ENCODE results near the gene MYEF2. TPM values are rescaled to one million over a fixed set of nuclear protein-coding genes. Genes with fewer than 3 reads are reported as not detected.

MYEF2 gene
- total and polyA plus RNA-seq, 2 of the 8 experiments (the other 6 are each of a cell fraction or from before 2014, with no cell fraction given): 18.9 to 79.2 TPM

DNA sequence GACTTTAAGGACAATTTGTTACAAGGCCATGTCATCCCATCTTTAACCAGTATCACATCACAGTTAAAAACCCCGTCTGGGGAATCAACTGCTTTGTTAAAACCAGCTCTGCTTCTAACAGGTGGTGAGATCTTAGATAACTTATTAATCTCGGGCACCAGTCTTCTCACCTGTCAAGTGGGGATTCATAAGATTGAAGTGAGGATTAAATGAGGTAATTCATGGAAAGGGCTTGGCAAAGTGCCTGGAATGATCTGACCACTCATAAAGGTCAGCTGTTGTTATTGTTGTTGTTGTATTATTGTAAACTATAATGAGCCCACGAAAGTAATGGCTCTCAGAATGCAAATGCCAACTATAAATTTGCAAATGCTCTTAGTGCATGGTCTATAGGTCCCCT, 87.4 kb downstream of the MYEF2 start:
- H3K4me3 ChIP-seq (ENCODE audit: extremely low read depth in 1 of 4, insufficient read depth in 2 of 4, low read depth in 3 of 4, low read length in 4 of 4): no peak overlapping the region
- no peak overlapping the region for H3K18ac ChIP-seq (ENCODE audit: extremely low read depth, low read length)
- DNase-seq (ENCODE audit: low read depth in 1 of 2, low spot score in 2 of 2) (no peak), FAIRE-seq (no peak)
- no peak overlapping the region for H2BK20ac ChIP-seq (ENCODE audit: low read length)
- no peak overlapping the region for H2BK15ac ChIP-seq (ENCODE audit: low read length)
- H3K23me2 ChIP-seq (ENCODE audit: low read depth, low read length): no peaks in the 10 kb centered on the region
- no peak overlapping the region for H2AFZ ChIP-seq (ENCODE audit: low read length)
- H3K9me3 ChIP-seq (ENCODE audit: insufficient read depth in 2 of 2, low read depth in 1 of 2, low read length in 1 of 2): peaks cover 14 to 15% of the 10 kb centered on the region in 2 experiments; a peak in 3 of 4 replicates
- H2BK5ac ChIP-seq (ENCODE audit: low read depth, low read length): no peak overlapping the region
- H3K79me1 ChIP-seq (ENCODE audit: low read depth, low read length): no peaks in the 10 kb centered on the region
- ChIA-PET POLR2A (ENCODE audit: partially characterized antibody) (no interaction called here), CTCF (ENCODE audit: partially characterized antibody) (interaction anchor here (0.8 to 1.2 kb wide), 4 partner anchors 21 to 437 kb away, joined by 3 to 4 read pairs (median 4); no protein-coding TSS in a partner anchor)
- H4K8ac ChIP-seq (ENCODE audit: extremely low read depth, insufficient read depth, low read length): no peak overlapping the region
- TF ChIP-seq MAFK (IDR thresholded peaks at IDR 0.05; ENCODE audit: low read depth, low read length): no peak
- TF ChIP-seq CREB1 (IDR thresholded peaks at IDR 0.05): no peak
- TF ChIP-seq RBBP5 (IDR thresholded peaks at IDR 0.05; ENCODE audit: borderline replicate concordance, low read depth, low read length): no peak
- TF ChIP-seq BACH1 (IDR thresholded peaks at IDR 0.05; ENCODE audit: low read length): no peak
- H2BK12ac ChIP-seq (ENCODE audit: low read depth, low read length): no peak overlapping the region
- no peaks in the 10 kb centered on the region for H3K27me3 ChIP-seq (replicated peaks in 1 of 4; ENCODE audit: control insufficient read depth in 3 of 4, extremely low read depth in 1 of 4, insufficient read depth in 3 of 4, low read length in 3 of 4)
- H3K56ac ChIP-seq (replicated peaks; ENCODE audit: insufficient read length, low read depth, low read length): no peak overlapping the region
- H2BK120ac ChIP-seq (replicated peaks; ENCODE audit: low read depth, low read length): no peak overlapping the region
- H3K79me2 ChIP-seq (ENCODE audit: control insufficient read depth in 1 of 2, insufficient read depth in 2 of 2, low read length in 2 of 2): no peaks in the 10 kb centered on the region
- H3K4ac ChIP-seq (replicated peaks; ENCODE audit: insufficient read length, low read depth, low read length): no peak overlapping the region
- H3K4me1 ChIP-seq (replicated peaks in 1 of 4; ENCODE audit: control insufficient read depth in 3 of 4, insufficient read depth in 4 of 4, low read length in 3 of 4): no peaks in the 10 kb centered on the region
- no peak overlapping the region for H3K23ac ChIP-seq (ENCODE audit: insufficient read length)
- no peak overlapping the region for H4K5ac ChIP-seq (ENCODE audit: insufficient read length, low read depth, low read length)
- no peaks in the 10 kb centered on the region for H4K20me1 ChIP-seq (replicated peaks in 1 of 2; ENCODE audit: control insufficient read depth in 1 of 2, insufficient read depth in 2 of 2, low read length in 2 of 2)
- no peaks in the 10 kb centered on the region for H3K36me3 ChIP-seq (ENCODE audit: control insufficient read depth in 2 of 4, insufficient read depth in 4 of 4, low read length in 3 of 4)
- no peak overlapping the region for H3K9ac ChIP-seq (replicated peaks in 1 of 4; ENCODE audit: extremely low read depth in 1 of 4, low read depth in 3 of 4, low read length in 3 of 4)
- H3K27ac ChIP-seq (ENCODE audit: low read depth, low read length): no peak overlapping the region
- no peak overlapping the region for H3K4me2 ChIP-seq (ENCODE audit: insufficient read depth in 1 of 2, low read depth in 2 of 2, low read length in 2 of 2)
- H3K14ac ChIP-seq (ENCODE audit: insufficient read length): no peak overlapping the region
- no peak overlapping the region for H2AK5ac ChIP-seq (ENCODE audit: low read depth, low read length)
- H4K91ac ChIP-seq (replicated peaks; ENCODE audit: insufficient read length, low read length): no peak overlapping the region
- 88% methylated on average over 3 of the region's 3 CpGs; no CpG with 5 or more reads in 1 of the 2 experiments for WGBS, 2 experiments (ENCODE audit: extremely low coverage in 1 of 2, insufficient coverage in 1 of 2, insufficient read length in 1 of 2, insufficient replicate concordance in 2 of 2, low coverage in 1 of 2, low lambda C conversion rate in 2 of 2, missing lambda C conversion rate in 1 of 2)
